HepG2 (cell line): Measurements from ENCODE around the gene TRNP1. TPM values are rescaled to one million over a fixed set of nuclear protein-coding genes. Genes with fewer than 3 reads are reported as not detected.

Source experiments
- CREB1 ChIP-seq, 2 experiments: fragments of 450-650 bp in 1 of 2; IDR thresholded peaks; 2 replicates each; pipeline ENCODE4 v1.6.1; 2016 to 2017; ENCODE audit warnings: control low read depth in 1 of 2, mild to moderate bottlenecking in 1 of 2, missing compliant biosample characterization in 1 of 2, missing genetic modification characterization in 1 of 2
- CTCF ChIP-seq: sonication (generic); formaldehyde crosslinking; IDR thresholded peaks from 2 replicates; pipeline ENCODE4 v1.5.0; 2020; ENCODE audit warnings: mild to moderate bottlenecking, missing genetic modification reagents, moderate library complexity
- FOXJ3 ChIP-seq: sonication (generic); formaldehyde crosslinking; IDR thresholded peaks from 2 replicates; pipeline ENCODE4 v1.4.0; 2020; ENCODE audit warnings: missing genetic modification reagents, mild to moderate bottlenecking, borderline replicate concordance
- FOXK2 ChIP-seq: fragments of 450-650 bp; IDR thresholded peaks from 2 replicates; pipeline ENCODE4 v1.6.1; 2016
- GATAD2A ChIP-seq: IDR thresholded peaks from 2 replicates; pipeline ENCODE4 v1.6.1; 2016
- GTF2F1 ChIP-seq: fragments of 150-350 bp; IDR thresholded peaks from 2 replicates; pipeline ENCODE4 v1.6.1; 2014; ENCODE audit warnings: low read length
- MEIS1 ChIP-seq: sonication (generic); formaldehyde crosslinking; IDR thresholded peaks from 2 replicates; pipeline ENCODE4 v1.9.0; 2021; ENCODE audit warnings: mild to moderate bottlenecking, missing genetic modification reagents, moderate library complexity, borderline replicate concordance
- NFATC3 ChIP-seq: sonication (generic); formaldehyde crosslinking; IDR thresholded peaks from 2 replicates; pipeline ENCODE4 v1.5.1; 2020; ENCODE audit warnings: mild to moderate bottlenecking, missing genetic modification reagents
- NR1H2 ChIP-seq: sonication (generic); formaldehyde crosslinking; IDR thresholded peaks from 2 replicates; pipeline ENCODE4 v1.8.1; 2022; ENCODE audit warnings: low read depth, missing genetic modification reagents, borderline replicate concordance
- ONECUT2 ChIP-seq: sonication (generic); formaldehyde crosslinking; IDR thresholded peaks from 2 replicates; pipeline ENCODE4 v1.4.0; 2020; ENCODE audit warnings: missing genetic modification reagents
- PAF1 ChIP-seq: IDR thresholded peaks from 2 replicates; pipeline ENCODE4 v1.6.1; 2016; ENCODE audit warnings: missing genetic modification reagents, missing compliant biosample characterization
- SIX4 ChIP-seq: sonication (generic); formaldehyde crosslinking; IDR thresholded peaks from 2 replicates; pipeline ENCODE4 v1.4.0; 2020; ENCODE audit warnings: missing genetic modification reagents
- XBP1 ChIP-seq: sonication (generic); formaldehyde crosslinking; IDR thresholded peaks from 2 replicates; pipeline ENCODE4 v1.5.0; 2020; ENCODE audit warnings: missing genetic modification reagents
- ZBTB21 ChIP-seq: sonication (generic); formaldehyde crosslinking; IDR thresholded peaks from 2 replicates; pipeline ENCODE4 v1.4.0; 2020; ENCODE audit warnings: missing genetic modification reagents
- ZNF136 ChIP-seq: sonication (generic); formaldehyde crosslinking; IDR thresholded peaks from 2 replicates; pipeline ENCODE4 v1.8.1; 2022; ENCODE audit warnings: low read depth, mild to moderate bottlenecking, moderate library complexity, missing genetic modification reagents
- ZNF160 ChIP-seq: sonication (generic); formaldehyde crosslinking; IDR thresholded peaks from 2 replicates; pipeline ENCODE4 v1.8.0; 2022; ENCODE audit warnings: mild to moderate bottlenecking, inconsistent platforms, missing genetic modification reagents
- ZNF292 ChIP-seq: sonication (generic); formaldehyde crosslinking; IDR thresholded peaks from 2 replicates; pipeline ENCODE4 v1.8.1; 2022; ENCODE audit warnings: mild to moderate bottlenecking, low read depth, missing genetic modification reagents, borderline replicate concordance
- ZNF629 ChIP-seq: sonication (generic); formaldehyde crosslinking; conservative IDR thresholded peaks from 2 replicates; pipeline ENCODE4 v1.5.0; 2020; ENCODE audit warnings: missing genetic modification reagents
- ZNF749 ChIP-seq: sonication (generic); formaldehyde crosslinking; IDR thresholded peaks from 2 replicates; pipeline ENCODE4 v1.8.0; 2022; ENCODE audit warnings: mild to moderate bottlenecking, missing genetic modification reagents, moderate library complexity, borderline replicate concordance
- ZNF839 ChIP-seq: sonication (generic); formaldehyde crosslinking; IDR thresholded peaks from 2 replicates; pipeline ENCODE4 v1.4.0; 2020; ENCODE audit warnings: missing genetic modification reagents, mild to moderate bottlenecking, borderline replicate concordance
- polyA plus RNA-seq, 8 experiments: library from polyadenylated mRNA; depleted of rRNA in 3 of 8; stranded (reverse) in 7 of 8; unstranded in 1 of 8; fragments of >200 nt; fragmentation: Illumina TruSeq in 4 of 8; extraction: Trizol in 4 of 8; gene quantifications; 2 replicates each; pipeline versions ENCODE4 v1.2.1 to v1.2.3, GENCODE V29; 2011 to 2016; ENCODE audit warnings: low read depth in 4 of 8, missing spikeins in 1 of 8, mixed read lengths in 1 of 8; ENCODE audit not compliant: insufficient read depth in 1 of 8
- total RNA-seq, 5 experiments: library from RNA; depleted of rRNA; stranded (reverse); fragments of >200 nt; fragmentation: Illumina TruSeq; extraction: Trizol; gene quantifications; 2 replicates each; pipeline ENCODE4 v1.2.3, GENCODE V29; 2016; ENCODE audit warnings: low read depth in 1 of 5
- TF ChIP-seq, protein P1 (sequence below): sonication (generic); formaldehyde crosslinking; IDR thresholded peaks from 2 replicates; pipeline ENCODE4 v1.4.0; 2020; ENCODE audit warnings: missing genetic modification reagents; ENCODE audit errors: not compliant biosample characterization
- TF ChIP-seq, protein P2 (sequence below): conservative IDR thresholded peaks from 2 replicates; pipeline ENCODE4 v1.6.1; 2018; ENCODE audit warnings: missing genetic modification reagents

The TRNP1 gene
- total and polyA plus RNA-seq, 2 of the 13 experiments (the other 11 are each of a cell fraction or from before 2014, with no cell fraction given): 42.0 to 158 TPM

- TF ChIP-seq NFATC3 (CRISPR knock-in tag) (no peak), ZNF160 (CRISPR knock-in tag) (no peak), MEIS1 (CRISPR knock-in tag) (no peak), NR1H2 (no peak), ZNF839 (CRISPR knock-in tag) (no peak), ZBTB21 (CRISPR knock-in tag) (no peak), FOXK2 (no peak), CTCF (CRISPR knock-in tag) (no peak), ONECUT2 (no peak), GATAD2A (peak; percentile 43), FOXJ3 (CRISPR knock-in tag) (no peak), PAF1 (peak; percentile 47; the same call in 1 of the 2 replicates), GTF2F1 (no peak), CREB1 (IDR thresholded peaks at IDR 0.05) (no peak), CREB1 (CRISPR knock-in tag; IDR thresholded peaks at IDR 0.05) (no peak), ZNF629 (CRISPR knock-in tag) (no peak), XBP1 (CRISPR knock-in tag) (no peak), ZNF292 (CRISPR knock-in tag) (no peak), ZNF136 (CRISPR knock-in tag) (no peak), SIX4 (CRISPR knock-in tag) (no peak), ZNF749 (CRISPR knock-in tag) (0 out of 2 replicates have a peak, but pooled peaks have one; percentile 55)
- TF ChIP-seq, protein P1, sequence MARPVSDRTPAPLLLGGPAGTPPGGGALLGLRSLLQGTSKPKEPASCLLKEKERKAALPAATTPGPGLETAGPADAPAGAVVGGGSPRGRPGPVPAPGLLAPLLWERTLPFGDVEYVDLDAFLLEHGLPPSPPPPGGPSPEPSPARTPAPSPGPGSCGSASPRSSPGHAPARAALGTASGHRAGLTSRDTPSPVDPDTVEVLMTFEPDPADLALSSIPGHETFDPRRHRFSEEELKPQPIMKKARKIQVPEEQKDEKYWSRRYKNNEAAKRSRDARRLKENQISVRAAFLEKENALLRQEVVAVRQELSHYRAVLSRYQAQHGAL (CRISPR knock-in tag): no peak
- TF ChIP-seq, protein P2, sequence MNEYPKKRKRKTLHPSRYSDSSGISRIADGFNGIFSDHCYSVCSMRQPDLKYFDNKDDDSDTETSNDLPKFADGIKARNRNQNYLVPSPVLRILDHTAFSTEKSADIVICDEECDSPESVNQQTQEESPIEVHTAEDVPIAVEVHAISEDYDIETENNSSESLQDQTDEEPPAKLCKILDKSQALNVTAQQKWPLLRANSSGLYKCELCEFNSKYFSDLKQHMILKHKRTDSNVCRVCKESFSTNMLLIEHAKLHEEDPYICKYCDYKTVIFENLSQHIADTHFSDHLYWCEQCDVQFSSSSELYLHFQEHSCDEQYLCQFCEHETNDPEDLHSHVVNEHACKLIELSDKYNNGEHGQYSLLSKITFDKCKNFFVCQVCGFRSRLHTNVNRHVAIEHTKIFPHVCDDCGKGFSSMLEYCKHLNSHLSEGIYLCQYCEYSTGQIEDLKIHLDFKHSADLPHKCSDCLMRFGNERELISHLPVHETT: no peak
These were observed 10.4 kb downstream of the TRNP1 start (continued) for GRCh38 chr1:27003745-27004470.
